Measurements from ENCODE around the gene TAS1R2. TPM values are rescaled to one million over a fixed set of nuclear protein-coding genes. Genes with fewer than 3 reads are reported as not detected.

TAS1R2 gene
- total and polyA plus RNA-seq, 3 donors from 2014 or later: 0.19 TPM; not detected in 2

GRCh38 chr1:18902523-18903290, 43.2 kb upstream of the TAS1R2 start, which contains the start of gene ALDH4A1:
ALDH4A1 (minus strand) TSS chr1:18902555; CDS start chr1:18902523, 32 bp downstream.
- peak; percentile 98 for DNase-seq
- H3K4me1 ChIP-seq: peaks cover 7% of the 10 kb centered on the region
- H3K27ac ChIP-seq: peak within 1 kb of the TSS; percentile 56 to 88
- H3K9me3 ChIP-seq: no peaks in the 10 kb centered on the region
- intact Hi-C loops (cut with DNase I; ENCODE audit: low total_unique reads): loop anchor here (10.0 kb wide), 1 partner anchor 192 kb away; no protein-coding TSS in a partner anchor
- 1 to 2% methylated on average over 26 to 54 of the region's 55 CpGs for WGBS, 2 donors
- no peaks in the 10 kb centered on the region for H3K36me3 ChIP-seq (ENCODE audit: low read depth, missing control alignments)
- H3K27me3 ChIP-seq: no peaks in the 10 kb centered on the region
- TF ChIP-seq POLR2A (IDR thresholded peaks at IDR 0.05) (no peak), CTCF (IDR thresholded peaks at IDR 0.05) (peak in 2 of 3 experiments; percentile 24 to 31)
- H3K4me3 ChIP-seq: peak within 1 kb of the TSS; percentile 66 to 72

GRCh38 chr1:18901952-18902522, 42.6 kb upstream of the TAS1R2 start:
- intact Hi-C loops (cut with DNase I; ENCODE audit: low total_unique reads): loop anchor here (10.0 kb wide), 1 partner anchor 193 kb away; no protein-coding TSS in a partner anchor
- H3K36me3 ChIP-seq (ENCODE audit: low read depth, missing control alignments): no peaks in the 10 kb centered on the region

GRCh38 chr1:18901147-18901951, 41.9 kb upstream of the TAS1R2 start:
- intact Hi-C loops (cut with DNase I; ENCODE audit: low total_unique reads): loop anchor here (10.0 kb wide), 1 partner anchor 193 kb away; no protein-coding TSS in a partner anchor
- H3K27ac ChIP-seq: no peak overlapping the region

More at GRCh38 chr1:18901952-18902522, 42.6 kb upstream of the TAS1R2 start:
- no peaks in the 10 kb centered on the region for H3K9me3 ChIP-seq
- peak overlapping the region; percentile 66 to 72 for H3K4me3 ChIP-seq
- peak; percentile 33 for DNase-seq
- WGBS, 2 donors: 0 to 1% methylated on average over 17 to 34 of the region's 44 CpGs
- peak overlapping the region; percentile 56 to 88 for H3K27ac ChIP-seq
- TF ChIP-seq POLR2A (IDR thresholded peaks at IDR 0.05): no peak
- TF ChIP-seq CTCF (IDR thresholded peaks at IDR 0.05): no peak
- H3K27me3 ChIP-seq: no peaks in the 10 kb centered on the region
- no peaks in the 10 kb centered on the region for H3K4me1 ChIP-seq

More at GRCh38 chr1:18901147-18901951, 41.9 kb upstream of the TAS1R2 start:
- TF ChIP-seq POLR2A (IDR thresholded peaks at IDR 0.05): no peak
- no peak for TF ChIP-seq CTCF (IDR thresholded peaks at IDR 0.05)
- Histone ChIP-seq H3K36me3 (ENCODE audit: low read depth, missing control alignments) (no peaks in the 10 kb centered on the region), H3K4me1 (no peaks in the 10 kb centered on the region), H3K4me3 (peak overlapping the region; percentile 66 to 72), H3K27me3 (no peaks in the 10 kb centered on the region), H3K9me3 (no peaks in the 10 kb centered on the region)
- WGBS, 2 donors: 43 to 55% methylated on average over 9 of the region's 9 CpGs
- no peak for DNase-seq
